ENCODE results near the gene COQ4.
"Not testable (repeated sequence)": the region's sequence is repeated elsewhere in the genome, so short reads cannot be mapped to it uniquely, and the experiment has no call there.

Gene COQ4

DNA sequence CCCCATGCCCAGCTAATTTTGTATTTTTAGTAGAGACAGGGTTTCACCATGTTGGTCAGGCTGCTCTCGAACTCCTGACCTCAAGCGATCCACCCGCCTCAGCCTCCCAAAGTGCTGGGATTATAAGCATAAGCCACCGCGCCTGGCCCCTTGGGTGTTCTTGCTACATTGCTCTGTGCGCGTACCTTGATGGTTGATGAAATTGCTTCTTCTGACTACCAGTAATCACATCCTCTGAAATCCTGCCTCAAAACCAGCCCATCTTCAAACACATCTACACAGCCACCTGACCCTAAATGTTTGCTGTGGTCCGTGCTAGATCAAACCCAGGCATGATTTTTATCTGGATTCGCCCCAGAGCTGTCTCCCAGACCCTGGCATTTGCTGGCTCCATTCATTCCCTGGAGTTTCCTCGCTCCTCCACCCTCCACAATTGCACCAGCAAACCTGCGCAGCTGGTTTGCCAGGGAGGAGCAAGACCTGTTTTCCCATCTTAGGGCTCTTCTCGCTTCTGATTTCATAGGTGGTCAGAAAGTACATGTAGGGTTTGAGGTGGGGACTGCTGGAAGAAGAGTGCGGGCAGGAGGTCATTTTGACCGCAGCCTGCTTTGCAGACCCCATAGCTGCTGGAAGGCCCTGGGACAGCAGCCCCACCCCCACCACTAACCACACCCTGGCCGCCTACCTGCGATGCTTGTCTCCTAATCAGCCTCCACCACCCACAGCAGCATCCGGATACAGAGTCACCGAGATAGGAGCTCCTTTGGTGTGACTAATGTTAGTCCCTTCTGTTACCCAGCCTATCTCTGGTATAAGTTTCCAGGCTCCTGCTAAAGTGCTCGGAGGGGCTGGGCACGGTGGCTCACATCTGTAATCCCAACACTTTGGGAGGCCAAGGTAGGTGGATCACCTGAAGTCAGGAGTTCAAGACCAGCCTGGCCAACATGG lies 23.8 kb upstream of the COQ4 start:
- in situ Hi-C loops (cut with HindIII; ENCODE audit: low sequenced_read_pairs) = no loop called here

DNA sequence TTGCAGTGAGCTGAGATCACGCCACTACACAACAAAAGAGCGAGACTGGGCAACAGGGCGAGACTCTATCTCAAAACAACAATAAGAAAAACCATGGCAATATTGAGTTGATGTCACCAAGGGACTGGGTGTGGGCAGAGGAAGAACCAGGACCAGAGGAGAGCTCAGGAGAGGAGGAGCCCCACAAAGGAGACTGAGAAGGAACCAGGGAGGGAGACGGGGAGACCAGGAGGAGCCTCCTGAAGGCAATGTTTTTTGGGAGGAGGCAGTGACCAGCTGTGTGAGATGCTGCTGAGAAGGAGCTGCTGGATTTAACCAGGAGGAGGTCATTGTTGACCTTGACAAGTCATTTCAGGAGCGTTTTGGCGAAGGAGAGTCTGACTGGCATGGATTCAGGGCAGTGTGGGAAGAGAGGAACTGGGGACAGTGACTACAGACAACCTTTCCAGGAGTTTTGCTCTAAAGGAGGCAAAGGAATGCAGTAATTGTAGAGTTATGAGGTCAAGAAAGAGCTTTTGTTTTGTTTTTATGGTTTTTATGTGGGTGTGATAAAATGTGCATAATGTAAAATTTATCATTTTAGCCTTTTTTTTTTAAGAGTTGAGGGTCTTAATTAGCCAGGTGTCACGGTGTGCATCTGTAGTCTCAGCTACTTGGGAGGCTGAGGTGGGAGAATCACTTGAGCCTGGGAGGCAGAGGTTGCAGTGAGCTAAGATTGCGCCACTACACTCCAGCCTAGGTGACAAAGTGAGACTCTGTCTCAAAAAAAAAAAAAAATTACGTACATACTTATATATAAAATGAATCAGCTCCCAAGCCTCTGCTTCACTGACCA lies 18.3 kb upstream of the COQ4 start:
- in situ Hi-C loops (cut with HindIII; ENCODE audit: low sequenced_read_pairs) = no loop called here

DNA sequence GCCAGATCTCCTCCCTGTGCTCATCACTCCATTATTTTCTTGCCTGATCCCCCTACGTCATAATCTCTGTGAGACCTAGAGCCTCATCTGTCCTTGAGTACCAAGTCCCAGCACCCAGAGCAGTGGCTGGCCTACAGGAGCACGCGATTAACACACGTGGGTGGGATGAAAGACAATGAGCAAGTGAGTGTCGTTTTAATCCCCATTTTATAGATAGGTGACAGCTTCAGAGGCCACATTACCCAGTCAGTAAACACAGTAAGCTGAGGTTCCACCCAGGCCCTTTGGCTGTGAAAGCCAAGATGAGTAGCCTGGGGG lies 17.7 kb upstream of the COQ4 start:
- in situ Hi-C loops (cut with HindIII; ENCODE audit: low sequenced_read_pairs) = no loop called here

DNA sequence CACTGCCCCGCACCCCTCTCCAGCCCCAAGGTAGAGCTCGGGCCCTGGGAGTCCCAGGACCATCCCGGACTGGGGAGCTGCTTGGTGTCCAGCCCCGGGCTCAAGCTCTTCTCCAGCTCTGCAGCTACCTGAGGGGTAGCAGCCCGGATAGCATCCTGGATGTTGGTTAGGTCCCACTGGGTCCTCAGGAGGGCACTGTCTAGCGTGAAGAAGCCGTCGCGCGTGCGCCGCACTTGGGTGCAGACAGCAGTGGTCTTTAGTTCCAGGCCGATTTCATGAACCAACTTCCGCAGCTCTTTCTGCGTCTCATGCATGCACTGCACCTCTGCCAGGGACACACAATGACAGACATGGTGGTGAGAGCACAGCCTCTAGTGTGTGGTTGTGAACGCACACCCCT lies 13.1 kb upstream of the COQ4 start:
- in situ Hi-C loops (cut with HindIII; ENCODE audit: low sequenced_read_pairs) = no loop called here

DNA sequence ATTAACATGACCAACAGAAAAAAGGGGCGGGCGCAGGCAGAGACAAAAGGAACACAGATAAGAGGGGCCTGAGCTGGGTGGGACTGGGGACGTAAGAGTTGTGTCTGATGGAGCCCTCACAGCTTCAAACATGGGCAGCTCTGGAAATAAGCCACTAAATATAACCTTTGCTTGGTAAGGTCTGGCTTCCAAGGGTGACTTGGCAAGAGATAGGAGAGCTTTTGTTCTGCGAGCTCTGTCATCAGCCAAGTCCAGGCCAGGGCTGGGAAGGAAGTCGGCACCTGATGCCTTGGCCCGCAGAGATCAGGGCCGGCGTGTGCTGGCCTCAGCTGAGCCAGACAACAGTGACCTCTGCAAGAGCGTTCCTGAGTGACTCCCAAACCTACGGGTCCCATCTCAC lies 12.2 kb upstream of the COQ4 start:
- in situ Hi-C loops (cut with HindIII; ENCODE audit: low sequenced_read_pairs) = no loop called here

DNA sequence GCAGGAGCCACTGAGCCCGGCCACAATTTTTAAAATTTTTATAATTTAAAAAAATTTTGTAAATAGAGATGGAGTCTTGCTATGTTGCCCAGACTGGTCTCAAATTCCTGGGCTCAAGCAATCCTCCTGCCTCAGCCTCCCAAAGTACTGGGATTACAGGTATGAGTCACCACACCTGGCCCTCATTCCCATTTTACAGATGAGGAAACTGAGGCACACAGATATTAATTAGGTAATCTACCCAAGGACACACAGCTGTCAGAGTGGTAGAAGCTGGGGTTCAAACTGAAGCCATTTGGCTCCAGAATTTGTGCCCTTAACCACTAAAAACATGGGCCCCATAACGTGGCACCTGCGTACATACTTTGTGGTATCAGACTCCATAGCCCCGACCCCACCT lies 7.9 kb upstream of the COQ4 start:
- in situ Hi-C loops (cut with HindIII; ENCODE audit: low sequenced_read_pairs) = no loop called here

DNA sequence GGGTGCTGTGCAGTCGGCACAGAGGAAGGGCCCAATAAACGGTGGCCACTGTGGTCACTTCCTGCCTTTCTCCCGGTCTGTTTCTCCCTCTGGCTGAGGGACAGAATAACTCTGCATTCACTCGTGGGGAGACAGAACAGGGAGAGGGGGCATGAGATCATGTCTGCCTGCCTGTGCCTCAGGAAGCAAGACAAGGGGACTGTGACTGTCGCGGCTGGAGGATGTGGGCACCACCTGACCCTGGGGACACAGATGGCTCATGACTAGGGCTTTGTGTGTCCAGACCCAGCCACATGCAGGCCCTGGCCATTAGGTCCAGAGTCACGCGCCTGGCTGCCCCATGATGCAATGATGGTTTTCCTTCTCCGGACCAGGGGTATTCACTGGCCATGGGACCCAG lies 6.2 kb upstream of the COQ4 start:
- in situ Hi-C loops (cut with HindIII; ENCODE audit: low sequenced_read_pairs) = no loop called here

DNA sequence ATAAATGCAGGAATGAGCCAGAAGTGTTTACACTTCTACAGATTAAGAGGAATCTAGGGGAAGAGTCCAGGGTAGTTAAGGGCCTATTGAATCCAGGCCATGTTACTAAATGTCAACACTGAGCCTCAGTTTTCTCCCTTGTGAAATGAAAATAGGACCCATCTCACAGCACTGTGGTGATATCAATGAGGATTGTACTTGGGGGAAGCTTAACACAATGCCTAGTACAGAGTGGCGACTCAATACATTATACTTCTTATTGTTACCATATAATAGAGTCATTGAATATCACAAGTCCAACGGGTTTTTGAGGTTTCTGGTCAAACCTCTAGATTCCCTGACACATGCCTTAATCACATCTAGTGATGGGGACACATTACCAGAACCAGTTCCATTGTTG lies 5.0 kb upstream of the COQ4 start:
- in situ Hi-C loops (cut with HindIII; ENCODE audit: low sequenced_read_pairs) = no loop called here

DNA sequence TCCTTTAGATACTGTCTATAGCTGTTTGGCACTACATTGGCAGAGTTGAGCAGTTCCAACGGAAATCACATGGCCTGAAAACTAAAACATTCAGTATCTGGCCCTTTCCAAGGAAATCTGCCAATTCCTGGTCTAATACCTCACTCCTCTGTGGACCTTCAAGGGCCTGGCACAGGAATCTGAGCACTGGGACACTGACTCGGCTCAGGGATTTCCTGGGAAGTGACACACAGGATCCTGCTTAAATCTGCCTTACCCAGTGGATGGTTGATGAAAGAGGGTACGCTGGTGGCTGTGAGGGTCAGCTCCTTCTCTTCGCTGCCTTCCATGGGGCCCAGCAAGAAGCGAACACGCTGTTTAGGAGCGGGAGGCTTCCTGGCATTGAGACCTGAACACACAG lies 1.3 kb upstream of the COQ4 start:
- in situ Hi-C loops (cut with HindIII; ENCODE audit: low sequenced_read_pairs) = no loop called here

DNA sequence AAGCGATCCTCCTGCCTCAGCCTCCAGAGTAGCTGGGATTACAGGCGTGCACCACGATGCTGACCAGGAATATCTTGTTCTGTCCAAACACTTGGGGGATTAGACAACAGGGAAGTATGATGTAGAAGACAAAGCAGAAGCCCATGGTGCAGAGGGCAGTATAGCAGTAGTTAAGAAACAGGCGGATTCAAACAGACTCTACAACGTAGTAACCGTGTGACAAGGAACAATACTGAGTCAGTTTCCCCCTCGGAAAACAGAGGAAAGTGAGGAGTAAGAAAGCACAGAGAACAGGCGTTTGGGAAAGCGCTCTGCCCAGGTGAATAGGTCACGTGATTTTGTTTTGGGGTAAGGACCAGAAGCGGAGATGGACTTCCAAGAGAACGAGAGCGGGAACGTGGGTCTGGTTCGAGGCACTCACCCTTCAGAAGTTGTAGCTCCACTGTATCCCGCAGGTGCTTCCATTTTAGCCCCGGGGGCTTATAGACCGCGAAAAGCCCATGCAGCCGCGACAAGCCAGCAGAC lies 698 bp upstream of the COQ4 start:
- in situ Hi-C loops (cut with HindIII; ENCODE audit: low sequenced_read_pairs) = no loop called here

DNA sequence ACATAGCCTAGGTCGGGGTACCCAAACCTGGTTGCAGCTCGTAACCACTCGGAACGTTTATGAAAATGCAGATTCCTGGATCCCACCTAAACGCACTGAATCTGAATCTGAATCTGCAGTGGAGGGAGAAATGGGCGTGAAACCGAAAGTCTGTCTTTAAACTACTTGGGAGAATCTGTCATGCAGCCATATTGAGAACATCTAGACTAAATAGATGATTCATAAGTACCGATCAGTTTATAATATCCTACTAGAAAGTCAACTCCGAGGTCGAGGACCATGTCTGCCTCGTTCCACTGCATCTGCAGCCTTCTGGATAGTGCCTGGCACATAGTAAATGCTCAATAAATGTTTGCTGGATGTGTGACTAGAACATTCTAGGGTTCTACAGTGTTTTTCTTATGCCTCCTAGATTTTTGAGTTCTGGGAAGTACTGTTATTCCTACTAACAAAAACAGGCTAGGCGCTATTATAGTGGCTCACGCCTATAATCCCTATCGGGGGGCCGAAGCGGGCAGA lies 632 bp downstream of the COQ4 start:
- in situ Hi-C loops (cut with HindIII; ENCODE audit: low sequenced_read_pairs) = no loop called here

DNA sequence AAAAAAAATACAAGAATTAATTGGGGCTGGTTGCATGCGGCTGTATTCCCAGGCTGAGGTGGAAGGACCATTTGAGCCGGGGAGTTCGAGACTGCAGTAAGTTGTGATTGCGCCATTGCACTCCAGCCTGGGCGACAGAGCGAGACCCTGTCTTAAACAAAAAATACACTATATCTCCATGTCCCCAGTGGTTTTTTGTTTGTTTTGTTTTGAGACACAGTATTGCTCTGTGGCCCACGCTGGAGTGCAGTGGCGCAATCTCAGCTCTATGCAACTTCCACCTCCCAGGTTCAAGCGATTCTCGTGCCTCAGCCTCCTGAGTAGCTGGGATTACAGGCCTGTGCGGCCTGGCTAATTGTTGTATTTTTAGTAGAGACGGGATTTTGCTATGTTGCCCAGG lies 1.2 kb downstream of the COQ4 start:
- in situ Hi-C loops (cut with HindIII; ENCODE audit: low sequenced_read_pairs) = no loop called here

DNA sequence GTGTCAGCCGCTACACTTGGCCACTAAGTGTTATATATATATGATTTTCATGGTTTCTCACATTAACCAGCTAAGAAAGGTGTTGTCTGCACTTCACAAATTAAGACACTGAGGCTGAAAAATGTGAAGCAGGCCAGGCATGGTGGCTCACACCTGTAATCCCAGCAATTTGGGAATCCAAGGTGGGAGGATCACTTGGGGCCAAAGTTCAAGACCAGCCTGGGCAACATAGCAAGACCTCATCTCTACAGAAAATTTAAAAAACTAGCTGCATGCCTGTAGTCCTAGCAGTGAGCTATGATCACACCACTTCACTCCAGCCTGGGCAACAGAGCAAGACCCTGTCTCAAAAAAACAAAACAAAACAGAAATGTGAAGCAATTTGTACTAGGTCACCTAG lies 1.8 kb downstream of the COQ4 start:
- in situ Hi-C loops (cut with HindIII; ENCODE audit: low sequenced_read_pairs) = no loop called here

DNA sequence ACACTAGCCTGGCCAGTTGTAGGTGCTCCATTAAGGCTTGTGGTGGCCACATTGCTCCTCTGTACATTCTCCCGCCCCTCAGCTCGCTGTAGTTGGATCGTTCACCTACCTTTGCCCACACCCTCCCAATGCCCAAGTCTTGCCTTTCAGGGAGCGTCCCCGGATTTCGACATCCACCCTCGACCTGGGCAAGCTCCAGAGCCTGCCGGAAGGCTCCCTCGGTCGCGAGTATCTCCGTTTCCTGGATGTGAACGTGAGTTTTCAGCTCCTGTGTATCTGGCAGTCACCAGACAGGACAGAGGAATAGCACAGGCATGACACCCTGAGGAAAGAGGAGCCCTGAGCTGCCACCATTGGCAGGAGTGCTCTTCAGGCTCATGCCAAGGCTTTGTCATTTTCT lies 3.0 kb downstream of the COQ4 start:
- in situ Hi-C loops (cut with HindIII; ENCODE audit: low sequenced_read_pairs) = no loop called here

DNA sequence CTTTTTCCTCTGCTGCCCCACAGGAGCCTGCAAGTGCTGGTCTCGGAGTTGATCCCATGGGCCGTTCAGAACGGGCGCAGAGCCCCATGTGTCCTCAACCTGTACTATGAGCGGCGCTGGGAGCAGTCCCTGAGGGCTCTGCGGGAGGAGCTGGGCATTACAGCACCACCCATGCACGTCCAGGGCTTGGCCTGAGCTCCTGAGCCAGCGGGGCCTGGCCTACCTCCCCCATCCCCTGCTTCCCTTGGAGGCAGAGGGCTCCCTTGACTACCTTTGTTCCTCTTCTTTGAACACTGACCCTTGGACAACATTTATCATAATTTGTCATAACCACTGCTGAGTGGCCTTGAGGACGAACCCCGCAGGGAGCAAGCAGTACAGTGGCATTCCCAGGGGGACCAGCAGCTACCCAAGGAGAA lies 10.8 kb downstream of the COQ4 start:
- in situ Hi-C loops (cut with HindIII; ENCODE audit: low sequenced_read_pairs) = no loop called here

DNA sequence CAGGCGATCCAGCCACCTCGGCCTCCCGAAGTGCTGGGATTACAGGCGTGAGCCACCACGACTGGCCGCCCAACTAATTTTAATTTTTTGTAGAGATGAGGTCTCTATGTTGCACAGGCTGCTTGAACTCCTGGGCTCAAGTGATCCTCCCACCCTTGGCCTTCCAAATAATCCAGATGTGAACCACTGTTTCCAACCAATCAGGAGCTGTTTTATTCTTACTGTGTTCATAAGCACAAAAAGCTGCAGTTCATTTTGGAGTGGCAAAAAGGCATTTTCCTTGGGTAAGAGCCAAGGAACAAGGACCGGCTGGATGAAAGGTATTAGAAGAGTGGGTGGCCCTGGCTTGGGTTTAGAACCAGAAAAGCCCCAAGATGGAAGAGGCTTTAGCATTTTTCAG lies 12.5 kb downstream of the COQ4 start:
- in situ Hi-C loops (cut with HindIII; ENCODE audit: low sequenced_read_pairs) = no loop called here

DNA sequence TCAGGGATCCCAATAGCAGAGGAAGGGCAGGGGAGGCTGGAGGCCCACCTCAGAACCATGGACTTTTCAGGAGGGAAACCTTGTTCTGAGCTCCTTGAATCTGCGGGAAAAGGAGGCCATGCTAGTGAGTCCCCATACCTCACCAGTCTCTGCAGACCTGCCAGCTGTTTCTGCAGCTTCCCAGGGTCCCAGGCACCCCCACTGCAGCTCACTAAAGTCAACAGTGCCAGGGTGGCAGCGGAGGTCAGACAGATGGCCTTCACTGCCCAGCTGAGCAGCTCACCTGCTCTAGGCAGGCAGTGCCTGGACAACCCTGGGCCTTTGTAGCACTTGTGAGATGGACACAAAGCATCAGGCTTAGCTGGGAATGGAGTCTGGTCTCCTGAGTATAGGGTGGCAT lies 13.3 kb downstream of the COQ4 start:
- in situ Hi-C loops (cut with HindIII; ENCODE audit: low sequenced_read_pairs) = no loop called here

DNA sequence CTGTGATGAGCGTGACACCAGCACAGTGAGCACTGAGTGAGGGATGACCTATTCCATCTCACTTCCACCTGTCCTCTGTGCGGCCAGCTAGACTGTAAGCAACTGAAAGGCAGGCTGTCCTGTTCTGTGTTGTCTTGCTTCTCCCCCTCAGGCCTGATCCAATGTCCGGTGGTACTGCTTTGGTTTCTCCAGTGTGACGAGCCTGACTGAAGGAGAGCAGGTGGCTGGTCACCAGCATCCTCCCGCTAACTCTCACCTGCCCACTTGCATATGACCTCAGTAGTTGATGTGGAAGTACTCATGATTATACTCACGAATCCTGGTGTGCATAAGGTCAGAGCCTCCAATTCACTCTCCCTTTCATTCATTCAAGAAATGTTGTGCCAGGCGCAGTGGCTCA lies 15.3 kb downstream of the COQ4 start:
- in situ Hi-C loops (cut with HindIII; ENCODE audit: low sequenced_read_pairs) = no loop called here

DNA sequence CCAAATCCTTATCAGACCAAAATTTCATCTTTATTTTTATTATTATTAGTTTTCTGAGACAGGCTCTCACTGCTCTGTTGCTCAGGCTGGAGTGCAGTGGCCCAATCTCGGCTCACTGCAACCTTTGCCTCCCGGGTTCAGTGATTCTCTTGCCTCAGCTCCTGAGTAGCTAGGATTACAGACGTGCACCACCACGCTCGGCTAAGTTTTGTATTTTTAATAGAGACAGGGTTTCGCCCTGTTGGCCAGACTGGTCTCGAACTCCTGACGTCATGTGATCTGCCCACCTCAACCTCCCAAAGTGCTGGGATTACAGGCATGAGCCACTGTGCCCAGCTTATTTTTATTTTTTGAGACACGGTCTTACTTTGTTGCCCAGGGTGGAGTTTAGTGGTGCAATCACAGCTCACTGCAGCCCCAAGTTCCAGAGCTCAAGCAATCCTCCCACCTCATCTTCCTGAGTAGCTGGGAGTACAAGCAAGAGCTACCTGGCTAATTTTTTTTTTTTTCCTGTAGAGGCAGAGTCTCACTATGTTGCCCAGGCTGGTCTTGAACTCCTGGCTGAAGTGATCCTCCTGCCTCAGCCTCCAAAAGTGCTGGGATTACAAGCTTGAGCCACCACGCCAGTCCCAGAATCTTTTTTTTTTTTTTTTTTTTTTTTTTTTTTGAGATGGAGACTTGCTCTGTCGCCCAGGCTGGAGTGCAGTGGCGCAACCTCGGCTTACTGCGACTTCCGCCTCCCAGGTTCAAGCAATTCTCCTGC lies 16.4 kb downstream of the COQ4 start:
- in situ Hi-C loops (cut with HindIII; ENCODE audit: low sequenced_read_pairs) = not testable (repeated sequence)

DNA sequence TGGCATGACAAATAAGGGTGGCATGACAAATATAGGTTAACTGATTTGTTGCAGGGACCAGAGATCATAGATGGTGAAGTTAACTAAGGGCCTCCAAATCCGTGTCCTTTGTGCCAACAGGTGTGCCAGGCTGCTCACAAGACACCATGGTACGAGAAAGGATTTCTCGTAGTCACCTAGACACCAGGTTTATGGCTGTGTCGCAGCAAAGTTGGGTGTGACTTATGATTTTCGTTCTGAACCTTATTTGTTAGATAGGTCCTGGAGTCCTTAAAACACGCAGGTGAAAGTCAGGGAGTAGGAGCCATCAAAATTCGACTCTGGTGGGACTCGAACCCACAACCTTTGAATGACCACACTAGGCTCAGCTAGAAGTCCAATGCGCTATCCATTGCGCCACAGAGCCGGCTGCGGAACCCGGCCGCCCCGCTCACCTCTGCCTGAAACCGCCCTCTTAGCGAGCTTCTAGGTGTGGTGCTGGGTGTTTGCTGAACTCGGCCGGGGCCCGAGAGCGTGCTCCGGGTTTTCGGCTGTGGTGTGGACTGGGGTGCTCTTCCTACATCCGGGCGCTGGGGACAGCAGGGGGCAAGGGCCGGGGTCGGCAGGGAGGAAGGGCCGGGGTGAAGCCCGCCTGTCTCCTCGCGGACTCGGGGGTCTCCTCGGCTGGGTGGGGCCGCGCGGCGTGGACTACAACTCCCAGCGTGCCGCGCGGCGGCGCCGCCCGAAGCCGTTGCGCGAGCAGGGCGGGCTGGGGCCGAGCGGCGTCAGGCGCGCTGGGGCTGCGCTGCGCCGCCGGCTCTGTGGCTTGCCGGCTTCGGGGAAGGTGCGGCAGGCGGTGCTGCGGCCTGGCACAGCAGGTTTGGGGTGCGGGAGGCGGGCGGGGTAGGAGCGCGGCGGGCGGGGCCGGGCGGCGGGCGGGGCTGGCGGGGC lies 17.4 kb downstream of the COQ4 start, which contains the start of gene SLC27A4:
SLC27A4 (plus strand) TSS at position 767 of the 930 bp plus-strand sequence. CDS start 2,606 bp downstream, outside the sequence.
- in situ Hi-C loops (cut with HindIII; ENCODE audit: low sequenced_read_pairs) = no loop called here

Measured in DLD1 (cell line).